Suprapubic skin (tissue), 4 donors: Measurements from ENCODE around the gene TAF5L. TPM values are rescaled to one million over a fixed set of nuclear protein-coding genes. Genes with fewer than 3 reads are reported as not detected.

Experiments
- DNase-seq, 2 donors: peaks; one replicate each; pipeline ENCODE4 v3.0.0-alpha.2; 2019; ENCODE audit warnings: low spot score in 2 of 2
- H3K27ac ChIP-seq: fragments of 200-600 bp; sonication (generic); one replicate; pipeline ENCODE4 v1.5.1; 2019
- H3K27me3 ChIP-seq: fragments of 200-600 bp; sonication (generic); one replicate; pipeline ENCODE4 v1.5.1; 2019
- H3K36me3 ChIP-seq: fragments of 200-600 bp; sonication (generic); one replicate; pipeline ENCODE4 v1.5.1; 2019
- H3K4me1 ChIP-seq: fragments of 200-600 bp; sonication (generic); one replicate; pipeline ENCODE4 v1.5.1; 2019
- H3K4me3 ChIP-seq: fragments of 200-600 bp; sonication (generic); one replicate; pipeline ENCODE4 v1.5.1; 2019; ENCODE audit warnings: mild to moderate bottlenecking
- H3K9me3 ChIP-seq: fragments of 200-600 bp; sonication (generic); one replicate; pipeline ENCODE4 v1.5.1; 2019
- EP300 ChIP-seq: sonication (generic); formaldehyde crosslinking; IDR thresholded peaks from one replicate; pipeline ENCODE4 v1.6.1; 2017; ENCODE audit warnings: antibody characterized with exemption
- POLR2A ChIP-seq, 2 donors: fragments of 450-650 bp; IDR thresholded peaks; one replicate each; pipeline ENCODE4 v1.6.1; 2017; ENCODE audit warnings: antibody characterized with exemption in 2 of 2, mild to moderate bottlenecking in 2 of 2, moderate library complexity in 2 of 2
- POLR2AphosphoS5 ChIP-seq, 3 donors: sonication (generic); formaldehyde crosslinking; IDR thresholded peaks; one replicate each; pipeline ENCODE4 v1.6.1; 2017; ENCODE audit warnings: antibody characterized with exemption in 3 of 3
- WGBS: methylation state at CpG from one replicate; pipeline ENCODE4 v1.1.5; 2018; 5-methylcytosine and 5-hydroxymethylcytosine counted together
- total RNA-seq, 4 donors: library from RNA; depleted of rRNA; stranded (reverse); fragments of >200 nt; gene quantifications; one replicate each; pipeline ENCODE4 v1.1.0, GENCODE V29; 2016
- TF ChIP-seq, protein P1 (sequence below), 2 donors: fragments of 200-600 bp in 1 of 2; fragments of 450-650 bp in 1 of 2; sonication (generic) in 1 of 2; IDR thresholded peaks; one replicate each; pipeline ENCODE4 v1.5.1; 2016 to 2019; ENCODE audit warnings: antibody characterized with exemption in 2 of 2, mild to moderate bottlenecking in 1 of 2, moderate library complexity in 1 of 2

Gene TAF5L
- total RNA-seq, 4 donors from 2014 or later = 10.5 to 16.8 (median 15.8) TPM

GRCh38 chr1:229631148-229631547 is 5.2 kb upstream of the TAF5L start:
- 82% methylated on average over 3 of the region's 3 CpGs for WGBS
- no peak for DNase-seq
- no peak overlapping the region for H3K4me3 ChIP-seq
- no peaks in the 10 kb centered on the region for H3K9me3 ChIP-seq
- H3K36me3 ChIP-seq = peaks cover 20% of the 10 kb centered on the region
- H3K27ac ChIP-seq = no peak overlapping the region
- peaks cover 12% of the 10 kb centered on the region for H3K4me1 ChIP-seq
- no peaks in the 10 kb centered on the region for H3K27me3 ChIP-seq
- TF ChIP-seq, protein P1, sequence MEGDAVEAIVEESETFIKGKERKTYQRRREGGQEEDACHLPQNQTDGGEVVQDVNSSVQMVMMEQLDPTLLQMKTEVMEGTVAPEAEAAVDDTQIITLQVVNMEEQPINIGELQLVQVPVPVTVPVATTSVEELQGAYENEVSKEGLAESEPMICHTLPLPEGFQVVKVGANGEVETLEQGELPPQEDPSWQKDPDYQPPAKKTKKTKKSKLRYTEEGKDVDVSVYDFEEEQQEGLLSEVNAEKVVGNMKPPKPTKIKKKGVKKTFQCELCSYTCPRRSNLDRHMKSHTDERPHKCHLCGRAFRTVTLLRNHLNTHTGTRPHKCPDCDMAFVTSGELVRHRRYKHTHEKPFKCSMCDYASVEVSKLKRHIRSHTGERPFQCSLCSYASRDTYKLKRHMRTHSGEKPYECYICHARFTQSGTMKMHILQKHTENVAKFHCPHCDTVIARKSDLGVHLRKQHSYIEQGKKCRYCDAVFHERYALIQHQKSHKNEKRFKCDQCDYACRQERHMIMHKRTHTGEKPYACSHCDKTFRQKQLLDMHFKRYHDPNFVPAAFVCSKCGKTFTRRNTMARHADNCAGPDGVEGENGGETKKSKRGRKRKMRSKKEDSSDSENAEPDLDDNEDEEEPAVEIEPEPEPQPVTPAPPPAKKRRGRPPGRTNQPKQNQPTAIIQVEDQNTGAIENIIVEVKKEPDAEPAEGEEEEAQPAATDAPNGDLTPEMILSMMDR (IDR thresholded peaks at IDR 0.05) = no peak
- TF ChIP-seq POLR2A (IDR thresholded peaks at IDR 0.05) = no peak
- TF ChIP-seq EP300 = no peak
- no peak for TF ChIP-seq POLR2AphosphoS5 (IDR thresholded peaks at IDR 0.05)

DNA sequence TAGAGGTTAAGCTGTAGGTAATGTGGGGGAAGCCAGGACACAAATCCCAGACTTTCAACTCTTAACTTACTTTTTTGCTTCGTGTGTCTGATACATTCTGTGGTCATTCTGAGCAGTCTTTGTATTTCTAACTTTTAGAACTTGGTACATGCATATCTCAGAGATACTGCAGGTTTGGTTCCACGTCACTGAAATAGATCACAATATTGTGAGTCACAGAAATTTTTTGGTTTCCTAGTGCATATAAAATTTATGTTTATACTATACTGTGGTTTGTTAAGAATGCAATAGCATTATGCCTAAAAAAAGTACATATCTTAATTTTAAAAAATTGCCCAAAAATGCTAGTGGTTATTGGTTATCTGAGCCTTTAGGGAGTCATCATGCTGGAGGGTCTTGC is 3.3 kb upstream of the TAF5L start:
- Histone ChIP-seq H3K27me3 (no peaks in the 10 kb centered on the region), H3K36me3 (peaks cover 1% of the 10 kb centered on the region), H3K9me3 (no peaks in the 10 kb centered on the region), H3K27ac (no peak overlapping the region), H3K4me3 (no peak overlapping the region), H3K4me1 (peaks cover 21% of the 10 kb centered on the region)
- no peak for DNase-seq
- TF ChIP-seq, protein P1 (IDR thresholded peaks at IDR 0.05) = no peak
- TF ChIP-seq EP300 (no peak), POLR2A (IDR thresholded peaks at IDR 0.05) (no peak), POLR2AphosphoS5 (IDR thresholded peaks at IDR 0.05) (no peak)
- 92% methylated on average over 2 of the region's 2 CpGs for WGBS

- no peak for DNase-seq
- no peaks in the 10 kb centered on the region for H3K27me3 ChIP-seq
- TF ChIP-seq, protein P1 (IDR thresholded peaks at IDR 0.05) = no peak
- TF ChIP-seq POLR2A (IDR thresholded peaks at IDR 0.05) = no peak
- TF ChIP-seq POLR2AphosphoS5 (IDR thresholded peaks at IDR 0.05) = no peak
- no peak for TF ChIP-seq EP300
Observed at GRCh38 chr1:229627003-229627402, 1.1 kb upstream of the TAF5L start.

GRCh38 chr1:229625071-229625914 is 629 bp downstream of the TAF5L start:
- DNase-seq = peak in 1 of 2 donors; percentile 74
- H3K27me3 ChIP-seq = no peaks in the 10 kb centered on the region
- H3K4me1 ChIP-seq = peaks cover 48% of the 10 kb centered on the region
- TF ChIP-seq, protein P1 (IDR thresholded peaks at IDR 0.05) = no peak
- TF ChIP-seq POLR2AphosphoS5 (IDR thresholded peaks at IDR 0.05) = no peak
- TF ChIP-seq POLR2A (IDR thresholded peaks at IDR 0.05) = no peak
- no peak for TF ChIP-seq EP300
- 0% methylated on average over 15 of the region's 86 CpGs for WGBS
- H3K9me3 ChIP-seq = no peaks in the 10 kb centered on the region
- peak overlapping the region; percentile 93 for H3K27ac ChIP-seq
- H3K36me3 ChIP-seq = no peaks in the 10 kb centered on the region
- H3K4me3 ChIP-seq = peak overlapping the region; percentile 98

More at GRCh38 chr1:229627003-229627402, 1.1 kb upstream of the TAF5L start:
- Histone ChIP-seq H3K9me3 (no peaks in the 10 kb centered on the region), H3K36me3 (no peaks in the 10 kb centered on the region), H3K4me3 (peak overlapping the region; percentile 98), H3K27ac (no peak overlapping the region), H3K4me1 (peaks cover 39% of the 10 kb centered on the region)
- 3% methylated on average over 4 of the region's 4 CpGs for WGBS

DNA sequence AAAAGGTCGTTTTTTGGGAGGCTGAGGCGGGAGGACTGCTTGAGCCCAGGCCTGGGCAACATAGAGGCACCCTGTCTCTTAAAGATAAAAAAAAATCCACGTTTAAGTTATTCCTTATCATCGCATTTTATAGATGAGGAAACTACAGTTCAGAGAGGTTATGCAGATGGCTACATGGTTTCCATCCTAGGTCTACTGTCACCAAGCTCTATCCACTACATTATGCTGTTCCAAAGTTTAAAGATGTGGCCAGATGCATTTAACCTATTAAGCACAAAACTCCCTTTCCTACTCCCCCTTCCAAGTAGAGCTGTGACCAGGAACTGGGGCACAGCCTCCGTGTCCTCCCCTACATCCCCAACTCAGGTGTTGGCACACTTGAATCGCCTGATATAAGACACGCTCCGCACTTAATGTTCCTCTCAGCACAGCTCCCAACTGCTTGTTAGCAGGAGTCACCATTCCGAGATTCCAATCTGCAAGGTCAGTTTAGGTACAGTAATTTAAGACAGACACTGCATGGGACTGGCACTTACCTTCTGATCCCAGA is 1.3 kb downstream of the TAF5L start:
- Histone ChIP-seq H3K36me3 (no peaks in the 10 kb centered on the region), H3K27me3 (no peaks in the 10 kb centered on the region), H3K4me3 (peak overlapping the region; percentile 98), H3K9me3 (no peaks in the 10 kb centered on the region), H3K27ac (no peak overlapping the region), H3K4me1 (peaks cover 48% of the 10 kb centered on the region)
- WGBS = 38% methylated on average over 9 of the region's 9 CpGs
- DNase-seq = no peak
- TF ChIP-seq, protein P1 (IDR thresholded peaks at IDR 0.05) = no peak
- TF ChIP-seq POLR2AphosphoS5 (IDR thresholded peaks at IDR 0.05) (no peak), POLR2A (IDR thresholded peaks at IDR 0.05) (no peak), EP300 (no peak)
